ENCODE measurements around the gene F5.
A peak's percentile ranks its signal among the peaks of the same experiment; 100 is the strongest.

The F5 gene

GRCh38 chr1:169565335-169566271 is 20.7 kb downstream of the F5 start:
- H4K20me1 ChIP-seq (ENCODE audit: insufficient read depth, low read length), result no peaks in the 10 kb centered on the region
- peak overlapping the region; percentile 14; the same call in 1 of the 2 replicates for H2AFZ ChIP-seq (ENCODE audit: low read depth, low read length)
- peaks cover 2% of the 10 kb centered on the region for H3K9me3 ChIP-seq (ENCODE audit: insufficient read depth, low read length, severe bottlenecking)
- H3K79me2 ChIP-seq (ENCODE audit: insufficient read depth, low read length), result no peaks in the 10 kb centered on the region
- 0 out of 2 replicates have a peak overlapping the region, but pooled peaks have one; percentile 11 for H3K27ac ChIP-seq (ENCODE audit: low read length)
- H3K9ac ChIP-seq (ENCODE audit: low read depth, low read length), result no peak overlapping the region
- no peak for DNase-seq
- H3K27me3 ChIP-seq (ENCODE audit: insufficient read depth, low read length, poor library complexity), result no peaks in the 10 kb centered on the region
- H3K4me3 ChIP-seq (ENCODE audit: low read depth in 1 of 2, low read length in 2 of 2), result no peak overlapping the region
- H3K4me2 ChIP-seq (ENCODE audit: insufficient read depth, low read length), result no peak overlapping the region
- TF ChIP-seq EZH2 (IDR thresholded peaks at IDR 0.05; ENCODE audit: borderline replicate concordance, low read depth, low read length, severe bottlenecking), result no peak
- TF ChIP-seq, protein P1, sequence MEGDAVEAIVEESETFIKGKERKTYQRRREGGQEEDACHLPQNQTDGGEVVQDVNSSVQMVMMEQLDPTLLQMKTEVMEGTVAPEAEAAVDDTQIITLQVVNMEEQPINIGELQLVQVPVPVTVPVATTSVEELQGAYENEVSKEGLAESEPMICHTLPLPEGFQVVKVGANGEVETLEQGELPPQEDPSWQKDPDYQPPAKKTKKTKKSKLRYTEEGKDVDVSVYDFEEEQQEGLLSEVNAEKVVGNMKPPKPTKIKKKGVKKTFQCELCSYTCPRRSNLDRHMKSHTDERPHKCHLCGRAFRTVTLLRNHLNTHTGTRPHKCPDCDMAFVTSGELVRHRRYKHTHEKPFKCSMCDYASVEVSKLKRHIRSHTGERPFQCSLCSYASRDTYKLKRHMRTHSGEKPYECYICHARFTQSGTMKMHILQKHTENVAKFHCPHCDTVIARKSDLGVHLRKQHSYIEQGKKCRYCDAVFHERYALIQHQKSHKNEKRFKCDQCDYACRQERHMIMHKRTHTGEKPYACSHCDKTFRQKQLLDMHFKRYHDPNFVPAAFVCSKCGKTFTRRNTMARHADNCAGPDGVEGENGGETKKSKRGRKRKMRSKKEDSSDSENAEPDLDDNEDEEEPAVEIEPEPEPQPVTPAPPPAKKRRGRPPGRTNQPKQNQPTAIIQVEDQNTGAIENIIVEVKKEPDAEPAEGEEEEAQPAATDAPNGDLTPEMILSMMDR (IDR thresholded peaks at IDR 0.05; ENCODE audit: borderline replicate concordance, extremely low read depth, low read length, poor library complexity, severe bottlenecking), result no peak
- H3K36me3 ChIP-seq (ENCODE audit: insufficient read depth, low read length), result no peaks in the 10 kb centered on the region
- peaks cover 9% of the 10 kb centered on the region for H3K4me1 ChIP-seq (ENCODE audit: insufficient read depth, low read length)
- no peak for ATAC-seq (ENCODE audit: insufficient read depth, low read depth)

- H3K4me2 ChIP-seq (ENCODE audit: insufficient read depth, low read length), result no peak overlapping the region
- no peaks in the 10 kb centered on the region for H4K20me1 ChIP-seq (ENCODE audit: insufficient read depth, low read length)
- peaks cover 9% of the 10 kb centered on the region for H3K4me1 ChIP-seq (ENCODE audit: insufficient read depth, low read length)
- TF ChIP-seq, protein P1 (IDR thresholded peaks at IDR 0.05; ENCODE audit: borderline replicate concordance, extremely low read depth, low read length, poor library complexity, severe bottlenecking), result no peak
- H3K4me3 ChIP-seq (ENCODE audit: low read depth in 1 of 2, low read length in 2 of 2), result no peak overlapping the region
- H2AFZ ChIP-seq (ENCODE audit: low read depth, low read length), result no peak overlapping the region
- H3K27me3 ChIP-seq (ENCODE audit: insufficient read depth, low read length, poor library complexity), result no peaks in the 10 kb centered on the region
- H3K9ac ChIP-seq (ENCODE audit: low read depth, low read length), result no peak overlapping the region
- no peak overlapping the region for H3K27ac ChIP-seq (ENCODE audit: low read length)
- peaks cover 2% of the 10 kb centered on the region for H3K9me3 ChIP-seq (ENCODE audit: insufficient read depth, low read length, severe bottlenecking)
- DNase-seq (no peak), ATAC-seq (ENCODE audit: insufficient read depth, low read depth) (no peak)
- no peaks in the 10 kb centered on the region for H3K36me3 ChIP-seq (ENCODE audit: insufficient read depth, low read length)
- H3K79me2 ChIP-seq (ENCODE audit: insufficient read depth, low read length), result no peaks in the 10 kb centered on the region
Measured at GRCh38 chr1:169563650-169564049, 22.6 kb downstream of the F5 start.

- Histone ChIP-seq H3K79me2 (ENCODE audit: insufficient read depth, low read length) (no peaks in the 10 kb centered on the region), H3K4me2 (ENCODE audit: insufficient read depth, low read length) (no peak overlapping the region), H3K9ac (ENCODE audit: low read depth, low read length) (no peak overlapping the region), H3K27ac (ENCODE audit: low read length) (no peak overlapping the region), H3K27me3 (ENCODE audit: insufficient read depth, low read length, poor library complexity) (no peaks in the 10 kb centered on the region), H3K9me3 (ENCODE audit: insufficient read depth, low read length, severe bottlenecking) (peaks cover 2% of the 10 kb centered on the region), H3K4me3 (ENCODE audit: low read depth in 1 of 2, low read length in 2 of 2) (no peak overlapping the region), H3K4me1 (ENCODE audit: insufficient read depth, low read length) (peaks cover 9% of the 10 kb centered on the region), H2AFZ (ENCODE audit: low read depth, low read length) (no peak overlapping the region), H3K36me3 (ENCODE audit: insufficient read depth, low read length) (no peaks in the 10 kb centered on the region), H4K20me1 (ENCODE audit: insufficient read depth, low read length) (no peaks in the 10 kb centered on the region)
- TF ChIP-seq, protein P1 (IDR thresholded peaks at IDR 0.05; ENCODE audit: borderline replicate concordance, extremely low read depth, low read length, poor library complexity, severe bottlenecking), result no peak
- TF ChIP-seq EZH2 (IDR thresholded peaks at IDR 0.05; ENCODE audit: borderline replicate concordance, low read depth, low read length, severe bottlenecking), result no peak
- ATAC-seq (ENCODE audit: insufficient read depth, low read depth) (no peak), DNase-seq (no peak)
Measured at GRCh38 chr1:169563019-169563615, 23.2 kb downstream of the F5 start.
